Endometrium (tissue), 2 donors: Measurements from ENCODE around the gene PCNT.
"Not testable (repeated sequence)": the region's sequence is repeated elsewhere in the genome, so short reads cannot be mapped to it uniquely, and the experiment has no call there.

ENCODE experiments used
- FAIRE-seq: peaks from 2 replicates; lab custom pipeline; 2012; peaks lifted over from hg19 to GRCh38; lab: Jason Lieb, UNC
- donor health status: control.
- donor health status: control.

PCNT gene

DNA sequence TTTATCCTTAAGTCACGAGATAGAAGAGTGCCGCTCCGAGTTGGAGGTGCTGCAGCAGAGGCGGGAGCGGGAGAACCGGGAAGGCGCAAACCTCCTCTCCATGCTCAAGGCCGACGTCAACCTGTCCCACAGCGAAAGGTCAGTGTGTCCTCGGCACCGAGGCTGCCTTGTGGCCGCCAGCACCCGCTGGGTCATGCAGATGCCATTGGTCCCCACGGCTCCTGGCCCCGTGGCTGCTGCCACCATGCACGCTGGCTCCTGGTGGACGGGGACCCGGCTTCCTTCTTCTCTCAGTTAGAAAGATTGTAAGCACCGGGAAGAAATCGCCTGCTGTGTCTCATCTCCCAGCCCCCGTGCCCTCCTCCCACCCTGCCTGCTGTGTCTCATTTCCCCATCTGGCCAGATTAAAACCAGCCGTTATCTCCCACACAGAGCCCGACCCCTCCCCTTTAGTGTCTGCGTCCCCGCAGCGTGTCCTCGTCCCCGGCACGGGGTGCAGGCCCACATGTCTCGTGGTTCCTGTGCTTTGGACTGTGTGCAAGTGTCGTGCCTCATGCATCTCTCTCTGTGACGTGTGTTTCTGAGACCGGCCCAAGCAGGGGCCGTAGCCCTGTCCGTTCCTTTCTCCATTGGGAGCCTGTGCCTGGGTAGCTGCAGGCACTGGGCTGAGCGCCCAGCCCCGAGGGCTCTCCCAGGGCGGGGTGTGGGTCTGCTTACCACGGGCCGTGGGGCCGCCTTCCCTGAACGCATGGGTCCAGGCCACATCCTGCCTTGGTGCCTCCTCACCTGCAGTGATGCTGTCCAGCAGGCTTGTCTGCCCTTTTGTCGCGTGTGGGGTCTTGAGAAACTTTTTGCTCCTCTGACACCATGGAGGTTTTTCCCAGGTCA is 62.1 kb downstream of the PCNT start:
- FAIRE-seq, result no peak

DNA sequence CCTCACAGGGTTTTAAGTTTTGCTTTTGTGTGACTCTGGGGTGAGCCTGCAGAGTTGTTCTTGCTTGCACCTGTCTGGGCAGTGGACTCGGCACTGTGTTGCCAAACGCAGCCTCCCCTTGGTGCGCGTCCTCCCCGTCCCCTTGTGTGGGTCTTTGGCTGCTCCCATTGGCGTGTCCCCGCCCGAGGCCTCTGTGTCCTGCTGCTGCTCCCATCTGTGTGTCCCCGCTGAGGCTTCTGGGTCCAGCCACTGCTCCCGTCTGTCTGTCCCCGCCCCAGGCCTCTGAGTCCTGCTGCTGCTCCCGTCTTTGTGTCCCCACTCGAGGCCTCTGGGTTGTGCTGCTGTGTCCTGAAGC is 62.8 kb downstream of the PCNT start:
- FAIRE-seq, result no peak

DNA sequence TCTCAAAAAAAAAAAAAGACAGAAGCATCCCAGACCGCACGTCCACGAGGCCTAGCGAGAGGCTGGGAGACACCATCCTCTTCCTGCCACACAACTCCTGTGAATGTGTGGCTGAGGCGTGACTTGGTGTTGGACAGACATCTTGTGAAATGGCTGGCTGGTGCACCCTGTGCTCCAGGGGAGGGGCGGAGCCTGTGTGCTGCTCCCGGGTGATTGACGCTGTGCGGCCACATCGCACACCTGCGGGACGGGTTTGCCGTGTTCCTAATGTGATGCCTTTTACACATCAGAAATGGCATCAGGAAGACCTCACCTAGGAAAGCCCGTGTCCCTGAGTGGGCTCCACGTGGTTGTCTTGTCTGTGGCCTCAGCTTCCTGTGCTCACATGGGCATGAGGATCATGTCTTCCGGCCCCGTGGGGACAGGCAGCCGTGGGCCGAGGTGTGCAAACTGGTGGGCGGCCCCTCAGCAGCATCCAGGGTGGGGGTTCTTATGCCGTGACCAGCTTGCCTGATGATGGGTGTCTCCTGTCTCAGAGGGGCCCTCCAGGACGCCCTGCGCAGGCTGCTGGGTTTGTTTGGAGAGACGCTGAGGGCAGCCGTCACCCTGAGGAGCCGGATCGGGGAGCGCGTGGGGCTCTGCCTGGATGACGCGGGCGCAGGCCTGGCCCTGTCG is 64.4 kb downstream of the PCNT start:
- no peak for FAIRE-seq

DNA sequence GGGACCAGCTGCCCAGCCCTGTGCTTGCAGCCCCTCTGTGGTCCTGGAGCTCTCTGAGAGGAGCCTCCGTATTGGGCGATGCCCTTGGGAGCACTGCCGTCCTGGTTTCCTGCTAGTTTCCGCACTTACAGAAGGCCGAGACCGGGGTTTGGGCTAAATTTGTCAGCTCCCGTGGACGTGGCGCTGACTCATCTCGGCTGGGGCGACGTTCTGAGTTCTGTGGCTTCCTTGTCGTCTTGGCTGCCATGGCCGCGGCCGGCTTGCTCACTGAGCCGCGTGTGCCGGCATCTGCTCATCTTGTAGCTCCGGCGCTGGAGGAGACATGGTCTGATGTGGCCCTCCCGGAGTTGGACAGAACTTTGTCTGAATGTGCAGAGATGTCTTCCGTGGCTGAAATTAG is 64.9 kb downstream of the PCNT start:
- FAIRE-seq, result no peak

DNA sequence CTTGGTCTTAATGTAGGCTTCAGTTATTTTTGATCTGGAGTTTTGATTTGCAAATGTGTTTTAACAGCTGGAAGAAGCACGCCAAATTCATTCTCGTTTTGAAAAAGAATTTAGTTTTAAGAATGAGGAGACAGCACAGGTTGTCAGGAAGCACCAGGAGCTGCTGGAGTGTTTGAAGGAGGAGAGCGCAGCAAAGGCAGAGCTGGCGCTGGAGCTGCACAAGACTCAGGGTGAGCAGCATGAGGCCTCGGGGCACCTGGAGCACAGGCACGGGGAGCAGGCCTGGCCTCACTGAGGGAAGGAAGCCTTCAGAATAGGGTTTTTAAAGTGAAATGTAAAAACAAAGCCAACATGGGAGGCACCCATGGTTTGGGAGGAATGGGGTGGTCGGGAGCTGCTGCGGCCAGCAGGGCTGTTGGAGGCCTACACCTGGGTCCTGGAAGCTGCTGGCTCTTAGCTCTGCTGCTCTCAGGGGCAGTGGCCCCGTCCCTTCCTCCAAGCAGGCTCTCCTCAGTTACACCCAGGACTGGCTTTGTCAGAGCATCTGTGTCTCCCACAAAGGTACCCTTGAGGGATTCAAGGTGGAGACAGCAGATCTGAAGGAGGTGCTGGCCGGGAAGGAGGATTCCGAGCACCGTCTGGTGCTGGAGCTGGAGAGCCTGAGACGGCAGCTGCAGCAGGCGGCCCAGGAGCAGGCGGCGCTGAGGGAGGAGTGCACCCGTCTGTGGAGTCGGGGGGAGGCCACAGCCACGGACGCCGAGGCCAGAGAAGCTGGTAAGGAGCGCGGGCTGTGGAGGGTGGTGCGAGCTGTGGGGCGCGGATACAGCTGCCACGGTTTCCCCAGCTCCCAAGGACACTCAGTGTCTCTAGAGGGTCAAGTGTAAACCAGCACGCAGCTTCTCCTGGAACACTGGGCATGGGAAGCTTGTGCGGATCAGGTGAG is 66.9 kb downstream of the PCNT start:
- FAIRE-seq, result no peak

DNA sequence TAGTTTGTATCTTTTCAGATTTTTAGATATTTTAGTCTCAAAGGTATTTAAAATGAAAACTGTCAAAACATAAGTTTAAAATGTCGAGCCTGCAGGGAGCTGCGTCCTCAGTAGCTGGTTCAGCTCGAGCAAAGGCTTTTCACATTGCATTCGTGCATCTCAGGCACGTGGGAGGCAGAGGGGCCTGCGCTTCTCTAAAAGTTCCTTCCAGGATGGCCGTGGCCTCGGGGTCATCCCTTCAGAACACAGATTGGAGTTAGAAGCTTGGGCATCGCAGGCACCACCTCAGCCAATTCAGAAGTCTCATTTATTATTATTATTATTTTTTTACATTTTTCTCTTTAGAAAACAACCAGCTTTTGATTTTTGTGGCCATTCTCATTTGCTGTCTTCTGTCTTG is 67.8 kb downstream of the PCNT start:
- no peak for FAIRE-seq

DNA sequence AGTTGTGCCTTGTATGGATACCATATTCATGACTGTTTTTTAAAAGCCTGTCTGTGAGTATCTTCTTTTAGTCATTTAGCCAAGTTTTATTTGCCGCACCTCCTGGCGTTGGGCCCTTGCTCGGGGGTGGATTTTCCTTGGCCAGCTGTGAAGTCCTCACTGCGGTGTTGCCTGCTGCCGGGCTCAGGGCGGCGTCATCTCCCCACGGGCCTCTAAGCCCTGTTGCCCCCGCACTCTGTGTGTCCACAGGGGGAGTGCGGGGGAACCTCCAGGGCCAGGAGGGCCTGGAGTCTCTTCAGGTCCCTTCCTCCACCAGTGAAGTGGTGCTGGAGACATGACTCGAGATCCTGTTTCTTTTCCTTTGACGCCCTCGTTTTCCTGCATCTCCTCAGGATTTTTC is 69.0 kb downstream of the PCNT start:
- peak; percentile 41 for FAIRE-seq

DNA sequence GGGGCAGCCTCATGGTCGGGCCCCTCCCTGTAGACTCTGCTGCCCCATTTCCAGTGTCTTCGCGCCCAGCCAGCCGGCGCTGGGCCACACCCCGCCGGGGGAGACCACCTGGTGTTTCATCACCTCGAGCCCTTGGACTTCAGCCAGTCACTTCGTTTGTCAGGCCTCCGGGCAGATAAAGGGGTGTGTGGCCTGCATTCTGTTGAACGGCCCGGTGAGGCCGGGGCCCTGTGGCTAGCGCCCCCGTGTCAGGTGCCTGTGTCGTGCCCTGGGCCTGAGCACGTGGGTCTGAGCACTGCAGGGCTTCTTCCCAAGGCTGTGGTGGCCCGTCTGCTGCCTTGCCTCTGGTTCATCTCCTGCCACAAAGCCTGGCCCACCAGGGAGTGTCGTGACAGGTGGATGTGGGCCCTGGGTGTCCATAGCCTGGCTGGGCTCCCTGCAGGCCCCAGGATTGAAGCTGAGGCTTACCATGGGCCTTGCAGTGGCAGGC is 69.5 kb downstream of the PCNT start:
- no peak for FAIRE-seq

DNA sequence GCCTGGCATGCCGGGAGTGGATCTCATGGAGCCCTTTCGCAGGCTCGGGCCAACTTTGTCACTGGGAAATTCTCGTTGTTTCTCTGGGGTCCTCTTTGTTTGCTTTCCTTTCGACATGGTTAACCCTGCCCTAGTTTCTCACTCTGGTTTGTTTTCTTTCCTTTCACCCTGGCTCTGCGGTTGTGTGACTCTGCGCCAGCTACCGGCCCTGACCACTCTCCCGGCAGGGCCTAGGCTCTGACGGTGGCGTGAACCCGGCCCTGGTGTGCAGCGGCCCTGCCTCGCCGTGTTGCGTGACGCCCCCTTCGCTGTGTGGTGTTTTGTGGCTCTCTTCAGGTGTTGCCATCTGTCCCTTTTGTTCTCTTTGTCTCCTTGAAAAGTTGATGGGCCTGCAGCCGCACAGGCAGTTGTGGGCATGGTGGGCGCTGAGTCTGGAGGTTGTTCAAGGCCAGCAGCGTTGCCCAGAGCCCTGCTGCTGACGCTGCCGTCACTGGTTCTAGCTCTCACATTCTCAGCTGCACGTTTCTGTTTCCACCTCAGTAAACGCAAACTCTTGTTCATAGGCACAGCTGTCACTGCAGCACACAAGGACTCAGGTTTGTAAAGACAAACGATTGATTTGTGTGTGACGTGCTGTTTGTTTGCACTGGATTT is 70.1 kb downstream of the PCNT start:
- FAIRE-seq, result no peak

DNA sequence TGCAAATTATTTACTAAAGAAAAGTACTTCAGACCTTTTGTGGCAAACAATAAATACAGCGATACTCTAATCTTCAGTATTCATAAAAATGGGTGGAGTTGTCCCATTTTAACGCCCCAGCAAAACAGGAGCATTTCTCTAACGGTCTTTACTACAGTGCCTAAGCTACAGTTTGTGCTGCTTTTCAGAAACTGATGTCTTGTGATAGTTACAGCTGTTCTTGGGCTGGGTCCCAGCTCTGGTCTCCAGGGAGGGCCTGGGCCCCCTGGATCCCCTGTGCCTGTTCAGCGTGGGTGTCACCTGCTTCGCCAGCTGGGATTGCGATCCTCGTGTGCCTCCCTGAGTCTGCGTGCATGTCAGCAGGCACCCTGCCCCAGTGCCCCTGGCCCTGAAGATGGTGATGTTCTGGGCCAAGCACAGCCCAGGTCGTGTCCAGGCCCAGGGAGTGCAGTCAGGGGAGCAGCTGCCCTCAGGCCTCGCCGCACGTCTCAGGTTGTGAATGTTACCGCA is 70.7 kb downstream of the PCNT start:
- no peak for FAIRE-seq

DNA sequence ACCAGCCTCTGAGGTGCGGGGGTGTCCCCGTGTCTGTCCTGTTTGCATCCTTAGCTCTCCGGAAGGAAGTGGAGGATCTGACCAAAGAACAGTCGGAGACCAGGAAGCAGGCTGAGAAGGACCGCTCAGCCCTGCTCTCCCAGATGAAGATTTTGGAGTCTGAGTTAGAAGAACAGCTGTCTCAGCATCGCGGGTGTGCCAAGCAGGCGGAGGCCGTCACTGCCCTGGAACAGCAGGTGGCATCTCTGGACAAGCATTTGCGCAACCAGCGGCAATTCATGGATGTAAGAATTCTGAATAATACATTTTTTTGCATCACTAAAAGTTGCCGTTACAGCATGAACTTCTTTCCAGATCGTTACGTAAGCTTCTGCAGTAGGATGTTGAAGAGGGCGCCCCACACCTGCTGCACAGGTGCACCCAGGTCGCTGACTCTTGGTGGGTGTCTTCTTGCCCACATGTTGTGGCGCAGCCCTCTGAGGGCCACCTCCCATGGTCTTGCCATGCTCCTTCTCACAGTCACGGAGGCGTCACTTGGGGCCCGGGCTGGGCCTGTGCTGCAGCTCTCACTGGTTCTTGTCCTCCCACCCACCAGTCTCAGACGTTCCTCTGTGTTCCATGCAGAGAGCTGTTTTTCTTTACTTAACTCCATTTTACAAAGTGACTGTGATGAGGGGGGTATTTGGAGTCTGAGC is 73.4 kb downstream of the PCNT start:
- FAIRE-seq, result no peak

DNA sequence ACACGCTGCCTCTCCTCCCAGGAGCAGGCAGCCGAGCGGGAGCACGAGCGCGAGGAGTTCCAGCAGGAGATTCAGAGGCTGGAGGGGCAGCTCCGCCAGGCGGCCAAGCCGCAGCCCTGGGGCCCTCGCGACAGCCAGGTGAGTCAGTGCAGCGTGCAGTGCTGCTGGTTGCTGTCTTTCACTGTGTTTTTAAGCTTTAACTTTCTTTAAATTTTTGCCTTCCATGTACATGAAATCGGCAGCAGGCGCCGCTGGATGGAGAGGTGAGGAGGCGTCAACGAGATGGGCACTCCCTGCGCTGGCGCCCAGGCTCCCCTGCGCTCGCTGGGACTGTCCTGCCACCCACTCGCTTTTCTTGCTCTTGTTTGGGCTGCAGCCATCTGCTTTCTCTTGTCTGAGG is 74.0 kb downstream of the PCNT start:
- no peak for FAIRE-seq

DNA sequence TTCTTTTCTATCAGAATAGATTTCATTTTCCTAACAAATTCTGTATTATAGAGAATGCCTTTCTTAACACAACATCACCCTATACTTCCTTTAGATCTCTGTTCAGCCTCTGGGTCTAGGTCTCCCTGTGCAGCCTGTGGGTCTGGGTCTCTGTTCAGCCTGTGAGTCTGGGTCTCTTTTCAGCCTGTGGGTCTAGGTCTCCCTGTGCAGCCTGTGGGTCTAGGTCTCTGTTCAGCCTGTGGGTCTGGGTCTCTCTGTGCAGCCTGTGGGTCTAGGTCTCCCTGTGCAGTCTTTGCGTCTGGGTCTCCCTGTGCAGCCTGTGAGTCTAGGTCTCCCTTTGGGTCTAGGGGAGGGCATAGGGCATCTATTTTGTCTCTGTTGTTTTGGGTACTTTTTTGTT is 75.2 kb downstream of the PCNT start:
- FAIRE-seq, result no peak

DNA sequence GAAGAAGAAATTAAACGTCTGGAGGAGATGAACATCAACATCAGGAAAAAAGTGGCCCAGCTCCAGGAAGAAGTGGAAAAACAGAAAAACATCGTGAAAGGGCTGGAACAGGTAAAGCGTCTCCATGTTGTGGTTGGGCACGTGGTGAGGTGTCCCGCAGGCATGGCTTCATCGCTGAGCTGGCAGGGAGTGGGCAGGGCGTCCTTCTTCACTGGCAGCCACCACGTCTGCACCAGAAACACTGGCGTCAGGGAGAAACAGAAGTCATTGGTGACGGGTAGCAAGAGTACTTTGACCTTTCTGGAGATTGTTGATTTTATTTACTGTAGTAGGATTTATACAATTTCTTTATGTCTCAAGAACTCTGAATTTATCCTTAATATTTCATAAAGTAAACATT is 75.7 kb downstream of the PCNT start:
- no peak for FAIRE-seq

DNA sequence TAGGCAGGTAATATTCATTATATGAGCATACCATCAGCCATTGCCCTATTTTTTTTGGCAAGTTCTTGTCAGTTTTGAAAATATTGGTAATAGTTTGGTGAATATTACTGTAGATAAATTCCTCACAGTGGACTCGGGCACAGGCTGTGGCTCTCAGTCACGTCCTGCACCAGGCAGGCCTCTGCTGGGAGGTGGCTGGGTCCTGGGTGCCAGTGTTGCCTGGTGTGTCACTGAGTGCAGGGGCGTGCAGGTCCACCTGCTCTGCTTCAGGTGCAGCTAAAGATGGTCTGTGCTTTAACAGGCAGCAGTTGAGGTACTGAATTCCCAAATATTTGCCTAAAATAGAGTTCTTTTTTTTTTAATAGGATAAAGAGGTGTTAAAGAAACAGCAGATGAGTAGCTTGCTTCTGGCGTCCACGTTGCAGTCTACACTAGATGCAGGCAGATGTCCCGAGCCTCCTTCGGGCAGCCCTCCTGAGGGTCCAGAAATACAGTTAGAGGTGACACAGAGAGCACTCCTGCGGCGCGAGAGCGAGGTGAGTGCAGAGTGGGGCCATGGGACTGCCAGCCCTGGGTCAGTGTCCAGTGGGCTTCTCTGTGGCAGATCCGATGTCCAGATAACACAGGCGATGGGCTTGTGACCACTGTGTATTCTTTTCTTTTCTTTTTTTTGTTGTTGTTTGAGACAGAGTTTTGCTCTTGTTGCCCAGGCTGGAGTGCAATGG is 77.4 kb downstream of the PCNT start:
- FAIRE-seq, result no peak

DNA sequence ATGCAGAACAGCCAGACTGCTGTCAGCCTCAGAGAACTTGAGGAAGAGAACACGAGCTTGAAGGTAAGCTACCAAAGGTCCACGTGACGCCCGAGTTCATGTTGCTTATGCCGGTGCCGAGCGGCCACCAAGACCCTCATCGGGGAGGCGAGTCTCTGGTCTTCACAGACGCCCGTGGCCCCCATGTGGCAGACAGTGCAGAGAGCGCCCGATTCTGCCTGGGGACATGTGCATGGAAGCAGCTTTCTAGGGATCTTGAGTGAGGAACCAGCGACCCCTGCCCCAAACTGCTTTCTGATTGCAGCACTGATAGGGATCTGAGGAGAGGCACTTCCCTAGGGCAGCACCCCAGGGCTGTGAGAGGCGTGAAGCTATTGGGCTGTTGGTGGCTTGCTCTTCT is 78.5 kb downstream of the PCNT start:
- FAIRE-seq, result no peak

DNA sequence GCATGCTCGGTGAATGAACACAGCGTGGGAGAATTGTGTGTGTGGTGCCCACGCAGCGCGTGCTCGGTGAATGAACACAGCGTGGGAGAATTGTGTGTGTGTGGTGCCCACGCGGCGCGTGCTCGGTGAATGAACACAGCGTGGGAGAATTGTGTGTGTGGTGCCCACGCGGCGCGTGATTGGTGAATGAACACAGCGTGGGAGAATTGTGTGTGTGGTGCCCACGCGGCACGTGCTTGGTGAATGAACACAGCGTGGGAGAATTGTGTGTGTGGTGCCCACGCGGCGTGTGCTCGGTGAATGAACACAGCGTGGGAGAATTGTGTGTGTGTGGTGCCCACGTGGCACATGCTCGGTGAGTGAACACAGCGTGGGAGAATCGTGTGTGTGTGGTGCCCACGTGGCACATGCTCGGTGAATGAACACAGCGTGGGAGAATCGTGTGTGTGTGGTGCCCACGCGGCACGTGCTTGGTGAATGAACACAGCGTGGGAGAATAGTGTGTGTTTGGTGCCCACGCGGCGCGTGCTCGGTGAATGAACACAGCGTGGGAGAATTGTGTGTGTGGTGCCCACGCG is 79.4 kb downstream of the PCNT start:
- not testable (repeated sequence) for FAIRE-seq

DNA sequence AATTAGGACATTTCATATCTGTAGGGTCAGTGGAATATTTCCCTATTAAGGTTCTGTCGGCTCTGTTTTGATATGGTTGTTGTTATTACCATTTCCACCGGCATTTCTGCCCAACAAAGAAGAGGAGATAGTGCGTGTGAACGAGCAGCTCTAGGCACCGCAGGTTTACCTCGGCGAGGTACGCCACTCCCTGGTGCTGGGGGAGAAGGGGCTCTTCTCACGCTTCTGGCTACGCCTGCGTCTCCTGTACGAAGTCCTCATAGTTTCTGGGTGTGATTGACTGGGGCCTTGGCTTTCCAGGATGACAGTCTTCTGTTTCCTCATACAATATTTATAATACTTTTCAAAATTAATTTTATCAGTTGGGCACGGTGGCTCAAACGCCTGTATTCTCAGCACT is 80.3 kb downstream of the PCNT start:
- no peak for FAIRE-seq

DNA sequence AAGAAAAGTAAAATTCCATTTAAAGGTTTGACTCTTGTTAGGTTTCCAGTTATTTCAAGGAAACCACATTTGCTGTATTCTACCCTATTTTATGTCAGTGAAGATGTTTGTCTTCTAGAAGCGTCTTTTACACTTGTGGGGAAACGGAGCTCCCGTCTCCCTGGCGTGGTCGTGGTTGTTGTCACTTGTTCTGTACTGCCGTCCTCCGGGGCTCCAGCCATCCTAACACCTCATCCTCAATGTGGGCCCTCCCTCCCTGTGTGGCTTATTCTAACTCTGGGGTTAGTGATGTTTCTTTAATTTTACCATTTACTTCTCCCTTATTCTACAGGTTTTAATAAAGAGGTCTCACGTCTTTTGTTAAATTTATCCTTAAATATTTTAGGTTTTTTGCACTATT is 82.0 kb downstream of the PCNT start:
- no peak for FAIRE-seq
